GM21423 (cell line): Measurements from ENCODE around the gene SLC30A9.
A peak's percentile ranks its signal among the peaks of the same experiment; 100 is the strongest.

Experiments
- ATAC-seq: cut with Tn5 transposase; IDR thresholded peaks from one replicate; pipeline ENCODE4 v1.9.1; 2021; ENCODE audit warnings: mild to moderate bottlenecking, moderate library complexity; ENCODE audit not compliant: unreplicated experiment

Gene SLC30A9

DNA sequence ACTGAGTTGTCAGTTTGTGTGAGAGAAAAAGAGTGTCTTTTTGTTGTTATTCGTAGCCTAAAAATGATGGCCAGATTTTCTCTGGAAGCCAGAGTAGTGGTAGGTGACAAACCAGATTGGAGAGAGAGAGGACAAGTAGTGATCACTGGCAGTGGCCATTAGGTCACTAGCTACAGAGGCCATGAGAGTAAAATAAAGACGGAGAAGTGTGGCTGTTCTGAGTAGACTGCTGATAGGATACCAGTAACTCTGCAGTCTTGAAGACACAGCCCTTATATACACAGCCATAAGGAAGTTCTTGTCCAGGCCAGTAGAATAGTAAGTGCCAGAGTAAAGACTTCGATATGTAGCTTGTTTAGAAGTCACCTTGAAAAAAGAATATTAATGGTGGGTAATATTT lies 7.7 kb downstream of the SLC30A9 start:
- ATAC-seq: no peak

DNA sequence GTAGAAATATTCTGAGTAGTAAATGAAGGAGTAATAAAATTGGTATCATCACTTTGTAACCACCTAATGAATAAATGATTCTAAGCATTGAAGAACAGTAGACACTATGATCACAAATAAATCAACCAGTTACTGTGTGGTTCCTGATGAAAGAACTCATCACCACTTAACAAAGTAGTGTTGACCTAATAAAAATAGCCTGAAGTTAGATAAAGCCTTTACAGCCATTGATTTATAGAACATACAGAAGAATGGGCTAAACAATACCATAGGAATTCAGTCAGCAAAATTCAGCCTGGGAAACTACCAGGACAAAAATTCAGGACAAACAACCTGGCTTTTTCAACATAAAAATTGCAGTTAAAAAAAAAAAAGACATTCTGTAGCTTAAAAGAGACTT lies 9.0 kb downstream of the SLC30A9 start:
- no peak for ATAC-seq

DNA sequence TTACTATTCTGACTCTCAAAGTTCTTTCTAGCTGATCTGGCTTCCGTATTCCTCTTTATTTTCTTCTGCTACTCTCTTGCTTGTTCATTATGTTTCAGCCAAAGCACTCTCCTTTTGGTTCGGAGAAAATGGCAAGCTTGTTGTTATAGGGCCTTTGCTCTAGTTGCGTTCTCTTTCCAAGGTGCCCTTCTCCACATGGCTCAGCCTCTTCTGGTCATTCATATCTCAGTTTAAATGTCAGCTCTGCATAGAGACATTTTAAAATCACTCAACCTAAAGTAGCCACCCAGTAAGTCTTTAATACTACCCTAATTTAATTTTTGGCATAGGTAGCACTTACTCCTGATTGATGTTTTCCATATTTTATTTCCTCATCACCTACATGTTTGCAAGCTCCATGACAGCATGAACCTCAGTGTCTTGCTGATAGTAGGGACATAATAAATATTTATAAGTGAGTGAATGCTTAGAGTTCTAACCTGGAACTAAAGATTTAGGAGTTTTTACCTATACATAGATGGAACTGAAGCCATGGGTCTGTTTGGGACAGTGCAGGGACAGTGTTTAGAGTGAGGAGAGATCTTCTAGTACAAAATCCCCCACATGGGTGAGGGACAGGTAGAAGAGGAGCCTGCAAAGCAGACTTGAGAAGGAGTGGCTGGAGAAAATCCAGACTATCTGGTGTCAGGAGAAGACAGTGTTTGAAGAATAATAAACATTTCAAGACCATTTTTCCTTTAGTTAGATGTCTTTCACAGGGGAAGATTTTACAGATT lies 17.9 kb downstream of the SLC30A9 start:
- ATAC-seq: no peak

DNA sequence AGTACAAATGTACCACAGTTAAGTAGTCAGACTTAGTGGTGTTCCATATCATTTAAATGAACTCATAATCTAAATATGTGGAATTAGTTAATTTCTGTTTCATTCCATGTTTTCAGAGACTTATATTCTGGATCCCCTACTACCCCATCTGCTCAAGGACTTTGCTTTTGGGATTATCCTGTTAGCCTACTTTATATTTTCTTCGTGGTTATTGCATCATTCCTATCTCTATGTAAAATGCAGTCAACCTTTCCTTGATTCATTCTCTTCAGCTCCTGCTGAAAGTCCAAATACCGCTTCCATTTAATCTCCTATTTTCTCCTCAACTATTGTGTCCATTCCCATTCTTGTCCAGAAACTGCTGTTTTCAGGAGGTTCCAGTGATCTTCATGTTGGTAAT lies 25.1 kb downstream of the SLC30A9 start:
- no peak for ATAC-seq

DNA sequence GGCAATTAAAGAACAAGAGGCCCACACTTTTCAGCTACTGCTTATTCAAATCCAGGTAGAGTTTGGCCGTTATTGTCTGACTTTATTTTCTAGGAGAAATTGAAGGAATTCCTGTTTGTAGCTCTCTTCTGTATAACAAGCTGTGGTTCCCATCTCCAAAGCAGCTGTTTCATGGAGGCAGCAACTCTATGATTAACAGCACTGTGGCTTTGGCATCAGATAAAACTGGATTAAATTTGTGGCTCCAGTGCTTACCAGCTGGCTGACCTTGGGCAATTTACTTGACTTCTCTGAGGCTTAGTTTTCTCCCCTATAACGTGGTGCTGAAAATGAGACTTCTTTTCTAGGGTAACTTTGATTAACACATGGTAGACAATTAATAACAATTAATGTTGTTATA lies 28.1 kb downstream of the SLC30A9 start:
- ATAC-seq: no peak

DNA sequence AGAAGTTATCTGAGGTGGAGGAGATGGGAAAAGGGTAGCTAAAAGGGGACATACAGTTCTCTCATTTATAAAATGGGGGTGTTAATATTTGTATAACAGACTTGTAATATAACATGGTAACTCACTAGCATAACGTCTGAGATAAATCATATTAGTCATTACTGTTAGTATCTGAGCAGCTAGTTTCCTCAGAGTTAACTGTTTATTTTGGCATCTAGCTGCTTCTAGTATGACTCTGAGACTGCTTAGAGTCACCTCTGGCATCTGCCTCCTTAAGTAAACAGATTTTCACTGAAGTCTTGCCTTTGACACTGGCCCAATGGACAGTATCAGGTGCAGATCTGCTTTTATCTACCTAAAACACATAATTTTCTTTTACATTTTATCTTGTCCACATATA lies 58.1 kb downstream of the SLC30A9 start:
- ATAC-seq: no peak

DNA sequence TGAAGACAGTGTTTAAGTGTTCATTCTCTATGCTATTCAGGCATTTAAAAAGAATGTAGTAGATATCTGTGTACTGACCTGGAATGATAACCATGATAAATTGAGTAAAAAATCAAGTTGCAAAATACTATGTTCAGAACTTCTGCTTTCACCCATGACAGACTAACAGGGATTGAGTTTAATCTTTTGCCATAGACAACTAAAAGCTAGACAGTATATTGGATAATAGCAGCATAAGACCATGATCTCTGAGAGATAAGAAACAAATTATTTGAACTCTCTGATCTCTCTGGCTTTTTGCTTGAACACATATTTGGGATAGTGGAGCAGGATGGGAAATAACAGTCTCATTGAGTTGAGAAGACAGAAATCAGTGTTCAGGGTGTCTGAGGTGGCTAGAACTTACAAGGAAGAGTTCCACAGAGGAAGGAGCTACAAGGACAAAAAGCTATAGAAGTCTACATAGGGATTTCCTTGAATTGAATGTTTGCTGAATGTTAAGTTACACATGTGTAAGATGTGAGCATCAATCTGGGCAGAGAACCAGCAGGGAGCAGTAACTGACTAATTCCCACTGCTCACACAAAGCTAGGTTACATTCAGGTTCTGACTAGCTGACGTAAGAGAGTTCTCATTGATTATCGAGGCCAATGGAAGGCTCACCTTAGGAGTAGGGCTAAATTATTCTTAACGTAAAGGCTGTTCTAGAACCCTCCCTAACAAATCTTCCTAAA lies 60.4 kb downstream of the SLC30A9 start:
- ATAC-seq: no peak

DNA sequence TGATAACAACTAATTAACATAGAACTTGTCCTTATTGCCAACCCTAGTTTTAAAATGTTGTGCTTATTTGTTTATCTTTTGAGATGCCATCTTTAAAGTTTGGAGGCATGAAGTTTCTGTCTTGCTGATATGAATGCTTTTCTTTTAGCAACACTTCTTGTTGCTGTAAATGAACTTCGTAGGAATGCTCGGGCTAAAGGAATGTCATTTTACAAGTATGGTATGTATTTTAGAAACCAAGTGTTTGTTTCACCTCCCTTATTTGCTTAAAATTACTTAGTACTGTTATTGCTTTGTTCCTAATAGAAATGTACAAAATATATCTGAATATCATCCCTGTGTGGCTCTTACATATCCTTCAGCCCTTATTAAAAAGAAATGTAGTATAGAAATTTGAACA lies 76.1 kb downstream of the SLC30A9 start:
- no peak for ATAC-seq

DNA sequence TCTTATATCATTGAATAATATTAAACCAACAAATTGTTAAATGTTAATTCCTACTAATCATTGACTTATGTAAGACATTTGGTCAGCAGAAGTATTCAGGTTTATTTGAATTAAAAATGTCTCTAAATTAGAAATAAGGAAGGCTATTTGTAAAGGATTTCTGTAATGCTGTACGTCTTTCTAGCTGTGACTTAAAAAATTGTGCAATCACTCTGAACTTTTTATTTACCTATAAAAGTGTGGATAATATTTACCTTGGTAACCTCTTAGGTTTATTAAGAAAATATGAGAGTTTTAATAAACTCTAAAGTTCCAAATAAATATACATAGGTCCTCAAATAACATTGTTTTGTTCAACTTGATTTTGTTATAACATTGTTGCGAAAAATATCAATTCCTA lies 76.9 kb downstream of the SLC30A9 start:
- no peak for ATAC-seq

DNA sequence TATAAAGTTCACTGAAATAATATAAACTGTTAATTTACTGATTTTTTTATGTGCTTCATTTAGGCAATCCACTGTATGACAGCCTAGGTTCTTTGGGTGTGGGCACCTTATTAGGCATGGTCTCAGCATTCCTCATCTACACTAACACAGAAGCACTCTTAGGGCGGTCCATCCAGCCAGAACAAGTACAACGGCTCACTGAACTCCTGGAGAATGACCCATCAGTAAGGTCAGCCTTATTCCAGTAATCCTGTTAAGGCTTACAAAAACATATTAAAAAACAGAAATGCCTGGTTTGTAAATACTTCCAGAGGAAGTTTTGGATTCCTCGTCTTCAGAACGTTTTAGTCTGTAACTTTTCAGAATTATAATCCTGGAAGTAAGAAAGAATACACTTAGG lies 80.1 kb downstream of the SLC30A9 start:
- ATAC-seq: no peak

DNA sequence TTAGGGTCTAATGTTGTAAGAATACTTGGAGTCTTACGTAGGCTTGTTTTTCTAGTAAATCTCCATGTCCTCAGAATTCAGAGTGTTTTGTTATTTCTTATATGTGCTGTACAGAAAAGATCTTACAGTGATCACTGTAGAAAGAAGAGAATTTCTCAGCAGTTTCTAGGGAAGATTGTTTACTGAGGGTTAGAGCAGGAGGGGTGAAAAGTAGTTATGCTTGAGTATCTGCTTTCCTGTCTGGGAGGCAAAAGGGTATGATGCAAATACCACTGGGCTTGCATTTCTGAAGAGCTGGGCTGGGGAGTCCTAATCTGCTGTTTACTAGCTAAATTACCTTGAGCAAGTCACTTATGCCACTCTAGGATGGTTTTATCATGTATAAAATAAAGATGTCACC lies 84.0 kb downstream of the SLC30A9 start:
- ATAC-seq: no peak

DNA sequence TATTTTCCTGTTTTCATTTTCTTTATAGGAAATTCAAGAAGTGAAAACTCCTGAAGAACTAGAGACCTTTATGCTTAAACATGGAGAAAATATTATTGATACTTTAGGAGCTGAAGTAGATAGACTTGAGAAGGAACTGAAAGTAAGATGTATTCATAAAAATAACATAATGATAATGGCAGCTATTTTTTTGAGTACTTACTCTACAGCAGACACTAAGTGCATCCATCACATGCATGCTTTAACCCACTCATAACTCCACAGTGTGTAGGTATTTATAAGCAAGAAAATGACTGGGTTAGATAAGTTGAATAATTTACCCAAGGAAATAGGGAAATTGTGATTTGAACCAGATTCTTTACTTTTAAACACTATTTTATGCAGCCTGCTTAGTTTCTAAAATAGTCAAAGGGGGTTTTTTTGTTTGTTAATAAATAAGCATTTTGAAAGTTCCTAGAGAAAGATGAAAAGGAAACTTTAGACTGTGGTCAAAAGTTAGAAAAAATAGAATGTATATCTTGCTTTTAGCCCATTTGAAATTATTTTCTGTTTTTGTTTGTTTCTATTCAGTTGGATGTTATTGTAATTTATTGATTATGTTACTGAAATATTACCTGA lies 88.0 kb downstream of the SLC30A9 start:
- ATAC-seq: peak; percentile 87

DNA sequence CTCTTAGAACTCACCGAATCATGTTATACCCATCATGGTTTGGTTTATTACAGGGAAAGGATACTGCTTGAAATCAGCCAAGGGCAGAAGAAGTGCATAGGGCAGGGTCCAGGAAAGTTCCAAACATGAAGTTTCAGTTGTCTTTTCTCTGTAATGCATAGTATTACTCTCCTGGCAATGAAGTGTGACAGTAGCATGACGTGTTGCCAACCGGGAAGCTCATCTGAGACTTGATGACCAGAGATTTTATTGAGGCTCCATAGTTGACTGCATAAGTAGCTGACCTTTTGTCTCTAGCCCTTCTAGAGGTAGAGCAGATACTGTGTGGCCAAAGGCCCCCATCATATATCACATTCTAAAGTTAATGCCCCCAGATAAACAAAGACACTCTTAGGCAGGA lies 90.0 kb downstream of the SLC30A9 start:
- no peak for ATAC-seq

DNA sequence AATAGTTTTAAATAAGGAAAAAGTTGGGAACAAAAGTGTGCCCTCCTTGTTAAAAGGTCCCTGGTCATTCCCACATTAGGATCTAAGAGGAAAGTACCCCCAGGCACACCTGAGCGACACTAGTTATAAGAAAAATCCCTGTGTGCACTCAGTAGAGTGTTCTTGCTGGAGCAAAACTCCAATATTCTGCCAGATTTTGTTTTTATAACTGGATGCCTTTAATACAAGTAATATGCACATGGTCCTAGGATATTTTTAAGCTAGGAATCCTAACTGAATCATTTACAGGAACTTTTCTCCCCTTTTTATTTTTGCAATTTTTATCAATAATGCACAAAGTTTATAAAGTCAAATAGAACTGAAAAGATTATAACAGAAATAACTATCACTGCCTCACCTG lies 93.5 kb downstream of the SLC30A9 start:
- ATAC-seq: no peak

DNA sequence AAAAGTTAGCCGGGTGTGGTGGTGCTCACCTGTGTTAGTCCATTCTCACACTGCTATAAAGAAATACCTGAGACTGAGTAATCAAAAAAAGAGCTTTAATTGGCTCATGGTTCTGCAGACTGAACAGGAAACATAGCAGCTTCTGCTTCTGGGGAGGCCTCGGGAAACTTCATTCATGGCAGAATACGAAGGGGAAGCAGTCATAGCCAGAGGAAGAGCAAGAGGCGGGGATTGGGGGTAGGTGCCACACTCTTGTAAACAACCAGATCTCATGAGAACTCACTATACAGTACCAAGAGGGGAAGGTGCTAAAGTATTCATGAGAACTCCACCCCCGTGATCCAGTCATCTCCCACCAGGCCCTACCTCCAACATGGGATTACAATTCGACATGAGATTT lies 98.1 kb downstream of the SLC30A9 start:
- no peak for ATAC-seq

DNA sequence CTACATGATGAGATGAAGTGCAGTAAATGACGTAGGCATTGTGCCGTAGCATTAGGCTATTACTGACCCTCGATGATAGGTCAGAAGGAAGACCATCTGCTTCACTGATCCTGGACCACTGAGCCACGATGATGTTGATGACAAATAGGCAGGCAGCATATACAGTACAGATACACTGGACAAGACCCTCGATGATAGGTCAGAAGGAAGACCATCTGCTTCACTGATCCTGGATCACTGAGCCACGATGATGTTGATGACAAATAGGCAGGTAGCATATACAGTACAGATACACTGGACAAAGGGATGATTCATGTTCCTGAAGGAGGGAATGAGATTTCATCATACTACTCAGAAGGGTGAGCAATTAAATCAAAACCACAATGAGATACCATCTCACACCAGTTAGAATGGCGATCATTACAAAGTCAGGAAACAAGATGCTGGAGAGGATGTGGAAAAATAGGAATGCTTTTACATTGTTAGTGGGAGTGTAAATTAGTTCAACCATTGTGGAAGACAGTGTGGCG lies 111.2 kb downstream of the SLC30A9 start:
- no peak for ATAC-seq

DNA sequence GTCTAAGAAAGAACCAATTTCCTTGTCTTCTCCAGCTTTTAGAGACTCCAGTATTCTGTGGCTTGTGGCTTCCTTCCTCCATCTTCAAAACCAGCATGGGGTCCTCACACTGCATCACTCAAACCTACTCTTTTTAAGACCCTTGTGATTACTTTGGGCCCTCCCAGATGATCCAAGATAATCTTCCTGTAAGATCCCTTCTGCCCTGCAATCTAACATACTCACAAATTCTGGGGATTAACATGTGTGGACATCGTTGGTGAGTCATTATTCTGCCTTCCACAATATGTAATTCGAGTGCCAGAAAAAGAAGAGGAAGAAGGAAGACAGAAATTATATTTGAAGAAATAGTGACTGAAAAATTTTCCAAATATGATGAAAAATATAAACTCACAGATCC lies 114.2 kb downstream of the SLC30A9 start:
- ATAC-seq: no peak

DNA sequence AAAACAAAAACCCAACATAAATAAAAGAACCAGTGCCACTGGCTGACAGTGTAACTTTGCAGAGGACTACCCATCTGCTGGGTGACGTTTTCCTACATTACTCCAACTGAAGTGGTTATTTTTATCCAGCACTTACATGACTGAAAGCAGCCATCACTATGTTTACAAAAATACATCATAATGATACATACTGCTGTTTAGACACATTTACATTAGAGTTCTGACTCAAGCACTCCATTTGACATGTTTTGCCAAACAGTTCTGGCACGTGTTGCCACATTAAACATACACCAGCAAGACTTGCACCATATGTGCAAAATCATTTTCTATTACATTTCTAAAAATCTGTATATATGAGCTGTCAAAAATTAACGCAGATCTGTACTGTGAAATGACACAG lies 122.5 kb downstream of the SLC30A9 start:
- ATAC-seq: no peak

DNA sequence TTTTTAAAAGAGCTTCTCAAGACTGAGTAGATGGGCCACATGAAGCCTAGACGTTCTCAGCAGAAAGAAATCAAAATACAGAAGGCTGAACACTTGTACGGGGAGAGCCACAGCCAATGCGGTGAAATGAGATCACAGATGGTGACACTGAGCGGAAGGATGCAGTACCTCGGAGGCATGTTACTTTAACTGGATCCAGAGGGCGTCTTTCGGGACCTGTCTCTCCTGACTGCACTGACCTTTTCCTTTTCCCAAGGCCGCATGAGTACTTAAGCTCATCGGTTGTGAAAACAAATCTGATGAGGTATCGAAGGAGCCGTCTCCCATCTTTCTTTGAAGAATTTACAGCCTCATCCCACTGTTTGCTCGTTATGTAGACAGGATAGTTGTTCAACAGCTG lies 129.6 kb downstream of the SLC30A9 start:
- no peak for ATAC-seq

DNA sequence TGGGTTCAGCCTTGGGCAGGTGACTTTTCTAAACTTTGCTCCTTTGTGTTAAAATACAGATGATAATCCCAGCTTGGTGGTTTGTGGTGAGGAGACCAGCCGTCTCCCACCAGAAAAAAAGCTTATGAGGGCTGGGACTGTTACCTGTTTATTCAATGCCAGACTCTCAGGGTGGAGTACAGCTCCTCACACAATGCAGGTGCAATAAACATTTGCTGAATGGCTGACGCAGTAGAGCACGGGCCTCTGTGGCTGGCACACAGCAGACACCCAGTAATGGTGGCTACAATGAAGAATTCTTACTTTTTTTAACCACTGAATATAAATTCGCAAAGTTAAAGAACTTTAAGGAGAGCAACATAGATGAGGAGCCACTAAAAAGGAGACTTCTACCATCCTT lies 131.9 kb downstream of the SLC30A9 start:
- no peak for ATAC-seq

DNA sequence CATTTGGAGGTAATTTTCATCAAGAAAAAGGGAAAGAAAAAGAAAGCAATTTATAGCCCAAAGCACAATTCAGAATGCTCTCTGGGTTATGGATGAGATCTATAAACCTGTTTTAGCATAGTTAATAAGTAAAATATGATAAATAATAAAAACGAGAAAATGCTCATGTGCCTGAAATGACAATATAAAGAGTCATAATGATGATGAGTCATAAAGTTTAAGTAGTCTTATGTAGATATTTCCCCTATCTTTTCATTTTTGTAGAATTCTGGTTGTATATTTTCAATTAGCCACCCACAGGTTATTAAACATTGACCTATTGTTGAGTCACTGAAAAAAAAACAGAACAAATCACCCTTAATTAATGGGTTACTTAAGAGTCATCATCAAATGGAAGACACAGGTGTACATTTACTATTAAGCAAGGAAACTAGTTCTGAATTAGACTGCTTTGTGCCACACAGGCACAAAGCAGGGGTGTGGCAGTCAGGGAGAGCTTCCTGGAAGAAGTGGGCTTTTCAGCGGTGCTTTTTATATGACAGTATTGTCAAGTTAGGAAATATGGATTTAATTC lies 132.8 kb downstream of the SLC30A9 start:
- no peak for ATAC-seq

DNA sequence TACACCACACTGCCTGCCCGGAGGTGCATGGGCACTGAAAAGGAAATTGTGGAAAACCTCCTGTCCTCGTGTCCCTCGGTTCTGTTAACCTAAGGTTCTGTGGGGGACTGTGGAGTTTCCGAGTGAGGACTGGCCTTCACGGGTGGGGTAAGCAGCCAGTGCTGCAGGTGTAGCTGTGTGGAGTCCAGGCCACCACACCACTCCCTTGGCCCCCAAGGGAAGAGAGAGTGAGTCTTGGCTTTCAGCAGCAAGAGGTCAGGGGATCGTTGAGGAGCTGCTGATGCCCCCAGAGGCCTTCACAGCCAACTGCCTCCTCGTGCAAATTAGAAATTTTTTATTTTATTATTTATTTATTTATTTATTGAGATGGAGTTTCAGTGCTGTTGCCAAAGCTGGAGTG lies 141.8 kb downstream of the SLC30A9 start:
- no peak for ATAC-seq
